Measurements from ENCODE around the gene RAB42.

DNA sequence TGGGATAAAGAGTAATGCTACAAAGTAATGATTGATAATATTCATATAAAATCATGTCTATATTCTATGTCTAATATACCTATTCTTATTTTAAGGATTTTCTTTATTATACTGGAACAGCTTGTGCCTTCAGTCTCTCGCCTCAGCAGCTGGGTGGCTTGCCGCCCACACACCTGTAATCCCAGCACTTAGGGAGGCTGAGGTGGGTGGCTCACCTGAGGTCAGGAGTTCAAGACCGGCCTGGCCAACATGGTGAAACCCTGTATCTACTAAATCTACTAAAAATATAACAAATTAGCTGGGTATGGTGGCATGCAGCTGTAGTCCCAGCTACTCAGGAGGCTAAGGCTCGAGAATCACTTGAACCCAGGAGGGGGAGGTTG, 46.8 kb upstream of the RAB42 start:
- TF ChIP-seq, protein P1, sequence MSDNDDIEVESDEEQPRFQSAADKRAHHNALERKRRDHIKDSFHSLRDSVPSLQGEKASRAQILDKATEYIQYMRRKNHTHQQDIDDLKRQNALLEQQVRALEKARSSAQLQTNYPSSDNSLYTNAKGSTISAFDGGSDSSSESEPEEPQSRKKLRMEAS (IDR thresholded peaks at IDR 0.05): no peak
- TF ChIP-seq RAD21 (IDR thresholded peaks at IDR 0.05 in 1 of 2, conservative IDR thresholded peaks at IDR 0.05 in 1 of 2; ENCODE audit: low read depth in 2 of 2, low read length in 2 of 2) (no peak), TAF1 (IDR thresholded peaks at IDR 0.05; ENCODE audit: low read depth, low read length) (no peak), CHD2 (IDR thresholded peaks at IDR 0.05; ENCODE audit: low read length) (no peak)
- TF ChIP-seq, protein P2, sequence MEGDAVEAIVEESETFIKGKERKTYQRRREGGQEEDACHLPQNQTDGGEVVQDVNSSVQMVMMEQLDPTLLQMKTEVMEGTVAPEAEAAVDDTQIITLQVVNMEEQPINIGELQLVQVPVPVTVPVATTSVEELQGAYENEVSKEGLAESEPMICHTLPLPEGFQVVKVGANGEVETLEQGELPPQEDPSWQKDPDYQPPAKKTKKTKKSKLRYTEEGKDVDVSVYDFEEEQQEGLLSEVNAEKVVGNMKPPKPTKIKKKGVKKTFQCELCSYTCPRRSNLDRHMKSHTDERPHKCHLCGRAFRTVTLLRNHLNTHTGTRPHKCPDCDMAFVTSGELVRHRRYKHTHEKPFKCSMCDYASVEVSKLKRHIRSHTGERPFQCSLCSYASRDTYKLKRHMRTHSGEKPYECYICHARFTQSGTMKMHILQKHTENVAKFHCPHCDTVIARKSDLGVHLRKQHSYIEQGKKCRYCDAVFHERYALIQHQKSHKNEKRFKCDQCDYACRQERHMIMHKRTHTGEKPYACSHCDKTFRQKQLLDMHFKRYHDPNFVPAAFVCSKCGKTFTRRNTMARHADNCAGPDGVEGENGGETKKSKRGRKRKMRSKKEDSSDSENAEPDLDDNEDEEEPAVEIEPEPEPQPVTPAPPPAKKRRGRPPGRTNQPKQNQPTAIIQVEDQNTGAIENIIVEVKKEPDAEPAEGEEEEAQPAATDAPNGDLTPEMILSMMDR (IDR thresholded peaks at IDR 0.05; ENCODE audit: control extremely low read depth in 1 of 3, insufficient read depth in 1 of 3, low read depth in 1 of 3, low read length in 3 of 3): no peak
